Measurements from ENCODE around the gene HOXB3. TPM values are rescaled to one million over a fixed set of nuclear protein-coding genes. Genes with fewer than 3 reads are reported as not detected.

Gene HOXB3
- total RNA-seq, 4 donors from 2014 or later = 4.0 to 12.4 (median 4.9) TPM

DNA sequence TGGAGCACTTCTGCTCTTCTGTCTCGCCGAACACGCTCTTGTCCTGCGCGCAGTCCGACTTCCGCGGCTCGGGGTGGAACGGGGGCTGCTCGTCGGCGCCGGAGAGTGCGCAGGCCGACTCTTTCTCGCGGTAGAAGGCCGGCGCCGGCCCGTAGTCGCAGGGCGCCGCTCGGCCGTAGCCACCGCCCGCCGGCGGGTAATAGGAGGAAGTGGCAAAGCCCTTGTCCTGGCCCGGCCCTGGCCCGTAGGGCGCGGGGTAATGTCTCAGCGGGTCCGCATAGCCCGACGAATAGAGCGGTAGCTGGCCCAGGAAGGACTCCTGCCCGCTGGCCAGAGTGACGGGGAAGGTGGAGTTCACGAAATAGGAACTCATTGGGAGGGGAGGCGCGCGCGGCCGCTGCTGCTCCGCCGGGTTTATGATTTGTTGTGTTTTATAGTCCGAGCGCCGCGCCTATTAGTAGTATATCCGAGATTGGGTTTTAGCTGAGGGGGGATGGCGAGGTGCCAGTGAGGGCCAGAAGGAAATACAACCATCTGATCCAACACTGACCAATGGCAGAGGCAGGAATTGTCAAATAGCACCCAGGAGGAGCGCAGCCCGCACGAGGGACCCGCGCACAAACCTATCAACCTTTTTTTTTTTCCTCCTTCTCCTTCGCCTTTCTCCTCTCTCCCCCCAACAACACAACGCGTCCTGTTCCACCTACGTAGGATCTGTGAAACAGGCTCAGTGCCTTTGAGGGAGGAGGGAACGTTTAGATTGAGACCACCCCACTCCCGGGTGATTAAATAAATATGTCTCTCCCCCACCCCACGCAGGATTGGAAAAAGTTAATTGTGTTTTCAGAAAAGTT lies 8.0 kb upstream of the HOXB3 start:
- TF ChIP-seq, protein P1, sequence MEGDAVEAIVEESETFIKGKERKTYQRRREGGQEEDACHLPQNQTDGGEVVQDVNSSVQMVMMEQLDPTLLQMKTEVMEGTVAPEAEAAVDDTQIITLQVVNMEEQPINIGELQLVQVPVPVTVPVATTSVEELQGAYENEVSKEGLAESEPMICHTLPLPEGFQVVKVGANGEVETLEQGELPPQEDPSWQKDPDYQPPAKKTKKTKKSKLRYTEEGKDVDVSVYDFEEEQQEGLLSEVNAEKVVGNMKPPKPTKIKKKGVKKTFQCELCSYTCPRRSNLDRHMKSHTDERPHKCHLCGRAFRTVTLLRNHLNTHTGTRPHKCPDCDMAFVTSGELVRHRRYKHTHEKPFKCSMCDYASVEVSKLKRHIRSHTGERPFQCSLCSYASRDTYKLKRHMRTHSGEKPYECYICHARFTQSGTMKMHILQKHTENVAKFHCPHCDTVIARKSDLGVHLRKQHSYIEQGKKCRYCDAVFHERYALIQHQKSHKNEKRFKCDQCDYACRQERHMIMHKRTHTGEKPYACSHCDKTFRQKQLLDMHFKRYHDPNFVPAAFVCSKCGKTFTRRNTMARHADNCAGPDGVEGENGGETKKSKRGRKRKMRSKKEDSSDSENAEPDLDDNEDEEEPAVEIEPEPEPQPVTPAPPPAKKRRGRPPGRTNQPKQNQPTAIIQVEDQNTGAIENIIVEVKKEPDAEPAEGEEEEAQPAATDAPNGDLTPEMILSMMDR (IDR thresholded peaks at IDR 0.05; ENCODE audit: low read depth) = no peak

DNA sequence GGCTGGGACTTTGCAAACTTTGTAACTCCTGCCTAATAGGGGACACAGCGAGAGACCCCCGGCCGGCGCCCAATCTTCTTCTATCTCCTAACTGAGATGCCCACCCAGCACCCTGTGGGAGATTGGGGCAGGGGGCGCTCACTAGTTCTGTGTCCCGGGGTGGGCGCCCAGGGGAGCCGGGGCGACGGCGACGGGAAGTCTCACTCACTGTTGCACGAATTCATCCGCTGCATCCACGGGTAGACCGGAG lies 7.4 kb upstream of the HOXB3 start:
- TF ChIP-seq, protein P1 (IDR thresholded peaks at IDR 0.05; ENCODE audit: low read depth) = no peak

DNA sequence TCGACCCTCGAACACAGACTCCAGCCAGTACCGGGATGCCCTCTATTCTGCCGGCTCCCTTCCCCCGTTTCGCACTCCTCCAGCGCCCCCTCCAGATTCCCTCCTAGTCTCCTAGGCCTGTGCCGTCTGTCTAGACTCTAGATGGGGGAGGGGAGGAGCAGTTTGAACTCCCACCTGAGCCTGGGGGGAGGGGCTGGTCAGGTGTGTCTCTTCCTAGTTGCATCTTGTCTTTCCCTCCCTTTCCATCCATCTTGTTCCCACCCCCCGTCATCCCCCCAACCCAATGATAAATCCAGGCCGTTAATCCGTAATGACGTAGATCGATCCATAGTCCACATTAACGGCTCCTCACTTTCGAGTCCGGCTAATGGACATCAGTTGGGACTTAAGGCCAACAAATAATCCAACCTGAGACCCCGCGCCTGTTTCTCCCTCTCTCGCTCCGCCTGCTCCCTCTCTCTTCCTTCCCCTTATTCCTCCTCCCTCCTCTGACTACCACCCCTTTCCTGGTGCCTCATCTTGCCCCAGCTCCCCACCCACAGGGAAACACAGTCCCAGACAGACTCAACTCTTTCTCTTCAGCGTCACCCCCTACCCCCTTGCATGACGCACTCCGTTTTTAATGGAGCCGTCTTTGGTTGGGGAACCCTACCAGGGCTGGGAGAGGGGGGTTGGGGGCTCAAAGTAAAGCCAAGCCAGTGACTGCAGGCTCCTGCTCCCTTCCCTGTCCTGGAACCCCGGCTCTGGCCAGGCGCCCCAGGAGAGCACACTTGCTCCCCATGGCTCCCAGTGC lies 6.9 kb upstream of the HOXB3 start:
- TF ChIP-seq, protein P1 (IDR thresholded peaks at IDR 0.05; ENCODE audit: low read depth) = no peak

DNA sequence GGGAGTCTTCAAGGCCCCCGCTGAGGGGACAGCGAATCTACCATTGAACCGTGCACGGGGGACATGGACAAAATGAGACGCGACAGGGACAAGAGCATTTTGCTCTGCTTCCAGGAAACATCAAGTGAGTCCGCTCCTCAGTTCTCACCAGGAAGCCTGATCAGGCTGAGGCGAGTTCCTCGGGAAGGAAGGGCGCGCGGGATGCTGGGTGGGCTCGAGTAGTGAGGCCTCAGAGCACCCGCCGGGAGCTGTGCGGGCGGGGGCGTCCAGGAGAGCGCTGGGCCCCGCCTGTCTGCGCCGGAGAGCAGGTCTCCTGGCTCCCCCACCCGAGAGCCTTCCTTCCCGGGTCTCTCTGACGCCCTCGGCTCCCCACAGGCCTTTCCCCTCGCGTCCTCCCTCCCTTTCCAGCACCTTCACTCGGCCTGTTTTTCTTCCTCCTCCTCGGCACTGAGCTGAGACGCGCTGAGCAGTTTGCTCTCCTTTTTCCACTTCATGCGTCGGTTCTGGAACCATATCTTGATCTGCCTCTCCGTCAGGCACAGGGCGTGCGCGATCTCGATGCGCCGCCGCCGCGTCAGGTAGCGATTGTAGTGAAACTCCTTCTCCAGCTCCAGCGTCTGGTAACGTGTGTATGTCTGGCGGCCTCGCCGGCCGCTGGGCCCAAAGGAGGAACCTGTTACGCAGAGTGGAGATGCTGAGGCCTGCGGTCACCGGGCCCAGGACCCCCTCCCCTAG lies 6.1 kb upstream of the HOXB3 start:
- TF ChIP-seq, protein P1 (IDR thresholded peaks at IDR 0.05; ENCODE audit: low read depth) = no peak

DNA sequence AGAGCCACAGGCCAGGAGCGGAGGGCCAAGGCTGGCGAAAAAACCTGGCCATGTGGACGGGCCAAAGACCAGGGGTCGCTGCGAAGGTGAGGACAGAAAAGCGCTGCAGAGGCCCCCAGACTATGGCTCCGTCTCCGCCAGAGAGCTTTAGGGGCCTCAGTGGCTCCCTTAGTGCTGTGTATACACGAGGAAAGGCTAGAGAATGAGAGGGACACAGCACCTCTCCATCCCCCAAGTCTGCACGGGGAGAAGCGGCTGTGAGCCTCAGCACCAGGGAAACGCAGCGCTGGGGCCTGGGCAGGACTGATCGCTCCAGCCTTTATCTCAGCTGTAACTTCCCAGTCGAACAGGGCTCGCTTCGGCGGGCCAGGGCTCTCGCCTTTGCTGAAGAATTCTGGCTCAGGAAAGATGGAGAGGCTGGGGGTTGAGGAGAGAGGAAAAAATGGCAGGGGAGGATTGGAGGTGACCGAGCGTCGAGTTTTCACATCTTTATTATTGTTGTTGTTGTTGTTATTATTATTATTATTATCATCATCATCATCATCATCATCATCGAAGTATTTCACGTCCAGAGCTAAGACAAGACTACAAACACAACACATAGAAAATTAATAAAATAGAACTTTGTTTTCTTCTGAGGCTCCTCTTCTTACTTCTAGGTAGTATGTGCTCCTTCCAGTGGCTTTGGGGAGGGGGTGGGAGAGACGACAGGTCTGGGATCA lies 5.4 kb upstream of the HOXB3 start:
- TF ChIP-seq, protein P1 (IDR thresholded peaks at IDR 0.05; ENCODE audit: low read depth) = no peak

DNA sequence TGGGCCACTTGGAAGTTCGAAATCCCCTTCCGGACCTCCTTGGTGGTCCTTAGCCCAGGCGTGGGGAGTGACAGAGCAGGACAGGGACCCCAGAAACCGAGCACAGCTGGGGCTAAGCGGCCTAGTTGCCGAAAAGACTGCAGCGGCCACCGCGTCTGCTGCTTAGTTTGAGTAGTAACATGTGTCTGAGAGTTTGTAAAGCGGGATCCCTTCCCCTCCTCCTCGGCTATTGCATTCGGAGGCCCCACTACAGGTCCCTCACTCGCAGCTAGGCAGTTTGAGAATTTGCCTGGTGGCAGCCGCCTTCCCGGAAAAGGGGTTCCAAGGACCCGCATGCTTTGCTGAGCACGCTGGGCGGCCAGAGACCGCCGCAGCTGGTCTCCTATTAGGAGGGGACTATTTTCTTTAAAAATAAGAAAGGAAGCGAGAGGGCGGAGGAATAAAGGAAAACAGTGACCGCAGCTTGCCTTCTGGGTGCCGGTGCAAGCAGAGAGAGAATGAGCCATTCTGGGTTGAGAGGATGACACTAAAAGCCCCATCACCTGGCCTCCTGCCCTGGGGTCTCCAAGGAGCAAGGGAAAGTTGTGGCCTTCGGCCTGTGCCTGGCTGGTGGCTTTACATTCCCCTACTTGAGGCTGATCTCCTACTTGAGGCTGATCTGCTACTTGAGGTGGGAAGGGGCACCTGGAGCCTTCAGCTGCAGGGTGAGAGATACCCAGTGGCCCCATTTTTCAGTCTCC lies 4.7 kb upstream of the HOXB3 start:
- TF ChIP-seq, protein P1 (IDR thresholded peaks at IDR 0.05; ENCODE audit: low read depth) = no peak

Data from subcutaneous adipose tissue (tissue), 4 donors.